Mesendoderm (in vitro differentiated cells): ENCODE results near the gene SOD2.

Experiments
- DNase-seq: peaks from one replicate; pipeline ENCODE4 v3.0.0; 2013
- H2AK5ac ChIP-seq: 2 replicates; pipeline ENCODE4 v1.6.1; 2013; ENCODE audit warnings: low read length, inconsistent platforms
- H2BK120ac ChIP-seq: 2 replicates; pipeline ENCODE4 v1.6.1; 2013; ENCODE audit warnings: low read depth, mild to moderate bottlenecking, low read length, moderate library complexity, mixed read lengths
- H2BK15ac ChIP-seq: replicated peaks from 2 replicates; pipeline ENCODE4 v1.6.1; 2013; ENCODE audit warnings: low read depth, mild to moderate bottlenecking, moderate library complexity
- H2BK5ac ChIP-seq: 2 replicates; pipeline ENCODE4 v1.6.1; 2013; ENCODE audit warnings: low read length, inconsistent platforms
- H3K18ac ChIP-seq: 2 replicates; pipeline ENCODE4 v1.6.1; 2013; ENCODE audit warnings: mild to moderate bottlenecking, low read length, mixed read lengths
- H3K23ac ChIP-seq: one replicate; pipeline ENCODE4 v1.6.1; 2013; ENCODE audit warnings: low read length
- H3K27ac ChIP-seq: 2 replicates; pipeline ENCODE4 v1.5.1; 2013; ENCODE audit warnings: low read depth, mild to moderate bottlenecking, inconsistent platforms, low read length, moderate library complexity
- H3K27me3 ChIP-seq: 2 replicates; pipeline ENCODE4 v1.6.1; 2013; ENCODE audit warnings: low read length, control low read depth, mild to moderate bottlenecking, inconsistent platforms; ENCODE audit not compliant: insufficient read depth, poor library complexity
- H3K36me3 ChIP-seq: 2 replicates; pipeline ENCODE4 v1.6.1; 2013; ENCODE audit warnings: low read length, inconsistent platforms; ENCODE audit not compliant: control insufficient read depth, insufficient read depth
- H3K4ac ChIP-seq: one replicate; pipeline ENCODE4 v1.6.1; 2013; ENCODE audit warnings: low read depth, mild to moderate bottlenecking, low read length, moderate library complexity
- H3K4me1 ChIP-seq: 2 replicates; pipeline ENCODE4 v1.6.1; 2013; ENCODE audit warnings: low read depth, low read length, inconsistent platforms; ENCODE audit not compliant: control insufficient read depth
- H3K4me2 ChIP-seq: 2 replicates; pipeline ENCODE4 v1.6.1; 2013; ENCODE audit warnings: low read length
- H3K4me3 ChIP-seq: 2 replicates; pipeline ENCODE4 v1.5.1; 2013; ENCODE audit warnings: mild to moderate bottlenecking, low read length
- H3K56ac ChIP-seq: one replicate; pipeline ENCODE4 v1.6.1; 2013; ENCODE audit warnings: low read length
- H3K79me1 ChIP-seq: 2 replicates; pipeline ENCODE4 v1.6.1; 2013; ENCODE audit warnings: low read length, inconsistent platforms
- H3K79me2 ChIP-seq: 2 replicates; pipeline ENCODE4 v1.6.1; 2013; ENCODE audit warnings: mild to moderate bottlenecking, low read length; ENCODE audit not compliant: control insufficient read depth, insufficient read depth
- H3K9ac ChIP-seq: 2 replicates; pipeline ENCODE4 v1.6.1; 2013; ENCODE audit warnings: low read length, inconsistent platforms
- H4K5ac ChIP-seq: one replicate; pipeline ENCODE4 v1.6.1; 2013; ENCODE audit warnings: low read length
- H4K8ac ChIP-seq: one replicate; pipeline ENCODE4 v1.6.1; 2013; ENCODE audit warnings: low read depth, mild to moderate bottlenecking, control low read depth, low read length, moderate library complexity
- WGBS: extraction: QIAGEN DNeasy Blood & Tissue Kit; methylation state at CpG from one replicate; pipeline ENCODE4 v1.1.7; 2013; ENCODE audit warnings: low lambda C conversion rate, missing lambda C conversion rate; ENCODE audit not compliant: insufficient coverage; ENCODE audit errors: extremely low coverage; 5-methylcytosine and 5-hydroxymethylcytosine counted together

Gene SOD2

GRCh38 chr6:159695984-159696383 lies 2.9 kb upstream of the SOD2 start:
- no peaks in the 10 kb centered on the region for H3K36me3 ChIP-seq
- DNase-seq: no peak
- H3K9ac ChIP-seq: no peak overlapping the region
- no peak overlapping the region for H3K4me2 ChIP-seq
- H4K5ac ChIP-seq: no peak overlapping the region
- H2BK5ac ChIP-seq: no peak overlapping the region
- no peak overlapping the region for H2AK5ac ChIP-seq
- no peaks in the 10 kb centered on the region for H3K27me3 ChIP-seq
- no peaks in the 10 kb centered on the region for H3K79me1 ChIP-seq
- H3K4me3 ChIP-seq: no peak overlapping the region
- no peak overlapping the region for H2BK15ac ChIP-seq
- H3K18ac ChIP-seq: no peak overlapping the region
- no peaks in the 10 kb centered on the region for H3K4me1 ChIP-seq
- peaks cover 3% of the 10 kb centered on the region for H3K79me2 ChIP-seq
- H3K27ac ChIP-seq: no peak overlapping the region
- no peak overlapping the region for H3K56ac ChIP-seq
- no peak overlapping the region for H4K8ac ChIP-seq
- H3K23ac ChIP-seq: no peak overlapping the region
- H3K4ac ChIP-seq: no peak overlapping the region
- no CpG with 5 or more reads among the region's 2 CpGs for WGBS
- H2BK120ac ChIP-seq: no peak overlapping the region

GRCh38 chr6:159693894-159694545 lies 979 bp upstream of the SOD2 start:
- H2BK120ac ChIP-seq: no peak overlapping the region
- H2AK5ac ChIP-seq: no peak overlapping the region
- no peak overlapping the region for H2BK5ac ChIP-seq
- no peak overlapping the region for H4K5ac ChIP-seq
- no peak overlapping the region for H4K8ac ChIP-seq
- no peak overlapping the region for H3K23ac ChIP-seq
- no peaks in the 10 kb centered on the region for H3K36me3 ChIP-seq
- H3K4me1 ChIP-seq: no peaks in the 10 kb centered on the region
- H3K4me2 ChIP-seq: peak overlapping the region; percentile 46
- no CpG with 5 or more reads among the region's 14 CpGs for WGBS
- H3K4ac ChIP-seq: no peak overlapping the region
- H3K27ac ChIP-seq: no peak overlapping the region
- H3K56ac ChIP-seq: peak overlapping the region; percentile 95
- peak overlapping the region; percentile 87 for H3K9ac ChIP-seq
- H3K18ac ChIP-seq: no peak overlapping the region
- no peak overlapping the region for H3K4me3 ChIP-seq
- H2BK15ac ChIP-seq: no peak overlapping the region
- no peaks in the 10 kb centered on the region for H3K79me1 ChIP-seq
- peak; percentile 22 for DNase-seq
- peaks cover 3% of the 10 kb centered on the region for H3K79me2 ChIP-seq
- H3K27me3 ChIP-seq: no peaks in the 10 kb centered on the region

DNA sequence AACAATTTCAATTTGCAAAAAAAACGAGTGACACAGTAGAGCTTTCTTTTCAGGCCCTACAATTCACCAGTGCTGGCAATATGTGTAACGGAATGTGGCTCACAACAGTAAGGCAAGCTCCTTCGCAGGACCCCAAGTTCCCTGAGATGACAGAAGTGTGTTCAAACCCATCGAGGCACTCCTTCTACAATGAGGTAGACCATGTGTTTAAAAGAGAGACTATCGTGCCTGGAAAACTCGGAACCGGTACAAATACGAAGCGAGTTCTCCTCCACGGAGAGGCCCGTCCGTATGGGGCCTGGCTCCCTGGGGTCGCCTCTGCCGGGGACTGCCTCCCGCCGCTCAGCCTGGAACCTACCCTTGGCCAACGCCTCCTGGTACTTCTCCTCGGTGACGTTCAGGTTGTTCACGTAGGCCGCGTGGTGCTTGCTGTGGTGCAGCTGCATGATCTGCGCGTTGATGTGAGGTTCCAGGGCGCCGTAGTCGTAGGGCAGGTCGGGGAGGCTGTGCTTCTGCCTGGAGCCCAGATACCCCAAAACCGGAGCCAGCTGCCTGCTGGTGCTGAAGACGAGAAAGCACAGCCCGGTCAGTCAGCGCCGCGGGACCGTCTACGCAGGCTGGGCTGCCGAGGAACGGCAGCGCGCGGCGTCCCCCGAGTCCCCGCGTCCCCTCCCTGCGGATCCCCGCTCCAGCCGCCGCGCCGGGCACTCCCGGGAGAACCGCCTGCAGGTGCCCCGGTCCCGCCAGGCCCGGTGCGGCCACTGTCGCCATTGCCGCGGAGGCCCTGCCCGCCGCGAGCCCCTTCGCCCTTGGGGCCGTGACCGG lies 526 bp downstream of the SOD2 start:
- no peaks in the 10 kb centered on the region for H3K4me1 ChIP-seq
- no peak overlapping the region for H4K8ac ChIP-seq
- peak overlapping the region; percentile 65 for H3K9ac ChIP-seq
- peak overlapping the region; percentile 52 for H3K4me3 ChIP-seq
- H3K79me2 ChIP-seq: peaks cover 3% of the 10 kb centered on the region
- no peaks in the 10 kb centered on the region for H3K27me3 ChIP-seq
- no peak overlapping the region for H2AK5ac ChIP-seq
- no peak overlapping the region for H2BK15ac ChIP-seq
- no peaks in the 10 kb centered on the region for H3K79me1 ChIP-seq
- H3K36me3 ChIP-seq: no peaks in the 10 kb centered on the region
- peak; percentile 61 for DNase-seq
- peak overlapping the region; percentile 34 for H3K18ac ChIP-seq
- H3K56ac ChIP-seq: peak overlapping the region; percentile 79
- H3K4me2 ChIP-seq: peak overlapping the region; percentile 54
- H3K23ac ChIP-seq: no peak overlapping the region
- H2BK5ac ChIP-seq: no peak overlapping the region
- no peak overlapping the region for H4K5ac ChIP-seq
- H3K27ac ChIP-seq: no peak overlapping the region
- H3K4ac ChIP-seq: no peak overlapping the region
- no CpG with 5 or more reads among the region's 66 CpGs for WGBS
- H2BK120ac ChIP-seq: no peak overlapping the region

- H3K79me2 ChIP-seq: peaks cover 3% of the 10 kb centered on the region
- no peak overlapping the region for H3K4me3 ChIP-seq
- H3K18ac ChIP-seq: no peak overlapping the region
- H3K36me3 ChIP-seq: no peaks in the 10 kb centered on the region
- no peak overlapping the region for H2BK120ac ChIP-seq
- H2BK15ac ChIP-seq: no peak overlapping the region
- H3K23ac ChIP-seq: no peak overlapping the region
- peak overlapping the region; percentile 65 for H3K9ac ChIP-seq
- WGBS: no CpG with 5 or more reads among the region's 7 CpGs
- H3K27me3 ChIP-seq: no peaks in the 10 kb centered on the region
- H3K79me1 ChIP-seq: no peaks in the 10 kb centered on the region
- no peaks in the 10 kb centered on the region for H3K4me1 ChIP-seq
- H3K4me2 ChIP-seq: peak overlapping the region; percentile 54
- no peak overlapping the region for H3K27ac ChIP-seq
- H3K4ac ChIP-seq: no peak overlapping the region
- no peak overlapping the region for H4K8ac ChIP-seq
- DNase-seq: peak; percentile 29
- H2BK5ac ChIP-seq: no peak overlapping the region
- H2AK5ac ChIP-seq: no peak overlapping the region
- no peak overlapping the region for H4K5ac ChIP-seq
- H3K56ac ChIP-seq: peak overlapping the region; percentile 9
Observed at GRCh38 chr6:159691963-159692287, 1.1 kb downstream of the SOD2 start.

DNA sequence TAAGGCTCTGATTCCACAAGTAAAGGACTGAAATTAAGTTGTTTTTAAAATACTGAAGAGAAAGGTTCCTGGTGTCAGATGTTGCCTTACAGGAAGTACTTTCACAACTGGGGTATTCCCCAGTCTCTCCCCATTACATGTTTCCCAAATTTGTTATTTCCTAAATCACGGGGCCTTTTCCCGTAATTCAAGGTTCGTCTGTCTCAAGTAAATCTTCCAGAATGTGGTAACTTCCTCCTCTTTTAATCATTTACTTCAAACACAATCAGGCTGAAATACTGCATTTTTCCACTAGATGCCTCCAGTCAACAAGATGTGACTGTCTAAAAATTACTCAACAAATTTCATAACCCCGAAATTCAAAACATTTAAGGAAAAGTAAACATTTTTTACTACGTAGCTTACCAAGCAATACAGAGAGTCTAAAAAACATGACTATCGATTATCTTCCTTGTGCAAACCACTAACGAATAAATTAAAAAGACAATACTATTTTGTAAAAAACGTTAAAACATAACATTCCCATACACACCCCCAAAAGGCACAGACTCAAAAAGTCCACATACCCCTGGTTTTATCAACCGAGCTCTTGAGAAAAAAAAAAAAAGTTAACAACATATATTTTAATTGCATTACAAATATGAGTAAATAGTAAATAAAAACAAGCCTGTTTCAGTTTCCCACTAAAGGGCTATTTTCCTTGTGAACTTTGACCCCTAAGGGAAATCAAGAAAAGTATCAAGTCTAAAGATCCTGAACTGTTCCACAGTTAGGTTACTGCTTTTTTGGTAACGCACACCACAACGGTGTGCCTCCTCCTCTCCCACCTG lies 1.7 kb downstream of the SOD2 start:
- H3K4me3 ChIP-seq: no peak overlapping the region
- H3K23ac ChIP-seq: no peak overlapping the region
- H3K79me2 ChIP-seq: peaks cover 3% of the 10 kb centered on the region
- H3K79me1 ChIP-seq: no peaks in the 10 kb centered on the region
- no peak overlapping the region for H2AK5ac ChIP-seq
- no peak overlapping the region for H3K18ac ChIP-seq
- DNase-seq: peak; percentile 58
- no peak overlapping the region for H3K27ac ChIP-seq
- H3K36me3 ChIP-seq: no peaks in the 10 kb centered on the region
- H2BK5ac ChIP-seq: no peak overlapping the region
- H4K5ac ChIP-seq: no peak overlapping the region
- H3K4me2 ChIP-seq: no peak overlapping the region
- H3K27me3 ChIP-seq: no peaks in the 10 kb centered on the region
- H3K4ac ChIP-seq: no peak overlapping the region
- H3K9ac ChIP-seq: peak overlapping the region; percentile 65
- H3K4me1 ChIP-seq: no peaks in the 10 kb centered on the region
- 100% methylated on average over 2 of the region's 11 CpGs for WGBS
- H3K56ac ChIP-seq: peak overlapping the region; percentile 9
- H2BK120ac ChIP-seq: no peak overlapping the region
- no peak overlapping the region for H2BK15ac ChIP-seq
- H4K8ac ChIP-seq: no peak overlapping the region
